ENCODE results near the gene STEAP3.

GRCh38 chr2:119179991-119180390 is 43.6 kb upstream of the STEAP3 start:
- TF ChIP-seq CTCF (IDR thresholded peaks at IDR 0.05) (no peak), POLR2A (IDR thresholded peaks at IDR 0.05) (no peak)

All from right lobe of liver (tissue), 4 donors.